ENCODE measurements around the gene RAD51B. TPM values are rescaled to one million over a fixed set of nuclear protein-coding genes. Genes with fewer than 3 reads are reported as not detected.

The RAD51B gene
- total and polyA plus RNA-seq, 9 donors, result 21.6 to 70.1 (median 35.1) TPM

DNA sequence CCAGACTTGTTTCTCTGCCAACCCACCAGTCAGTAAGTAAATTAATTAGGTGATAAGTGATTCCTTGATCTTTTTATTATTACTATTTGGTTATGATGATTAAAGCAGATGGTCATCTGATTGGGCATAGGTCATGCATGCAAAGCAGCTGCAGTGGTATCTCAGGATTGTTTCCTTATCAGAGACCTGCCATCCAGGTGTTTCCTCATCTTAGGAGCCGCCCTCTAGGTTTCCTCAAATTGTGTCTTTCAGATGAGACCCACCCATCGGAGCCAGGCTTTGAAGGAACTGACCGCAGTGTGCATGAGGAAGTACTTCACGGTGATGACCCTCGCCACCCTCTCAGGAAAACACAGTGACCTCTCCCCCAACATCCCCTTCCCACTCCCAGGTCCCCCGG is 910.0 kb downstream of the RAD51B start:
- Histone ChIP-seq H3K36me3 (no peaks in the 10 kb centered on the region), H3K27ac (no peak overlapping the region), H3K9me3 (no peaks in the 10 kb centered on the region), H3K4me1 (ENCODE audit: insufficient read depth) (no peaks in the 10 kb centered on the region), H3K4me3 (no peak overlapping the region), H3K27me3 (no peaks in the 10 kb centered on the region)
- 87 to 93% (median 92%) methylated on average over 6 of the region's 6 CpGs for WGBS, 3 donors
- TF ChIP-seq EP300 (IDR thresholded peaks at IDR 0.05), result no peak
- no peak for TF ChIP-seq POLR2A (IDR thresholded peaks at IDR 0.05)
- TF ChIP-seq, protein P1, sequence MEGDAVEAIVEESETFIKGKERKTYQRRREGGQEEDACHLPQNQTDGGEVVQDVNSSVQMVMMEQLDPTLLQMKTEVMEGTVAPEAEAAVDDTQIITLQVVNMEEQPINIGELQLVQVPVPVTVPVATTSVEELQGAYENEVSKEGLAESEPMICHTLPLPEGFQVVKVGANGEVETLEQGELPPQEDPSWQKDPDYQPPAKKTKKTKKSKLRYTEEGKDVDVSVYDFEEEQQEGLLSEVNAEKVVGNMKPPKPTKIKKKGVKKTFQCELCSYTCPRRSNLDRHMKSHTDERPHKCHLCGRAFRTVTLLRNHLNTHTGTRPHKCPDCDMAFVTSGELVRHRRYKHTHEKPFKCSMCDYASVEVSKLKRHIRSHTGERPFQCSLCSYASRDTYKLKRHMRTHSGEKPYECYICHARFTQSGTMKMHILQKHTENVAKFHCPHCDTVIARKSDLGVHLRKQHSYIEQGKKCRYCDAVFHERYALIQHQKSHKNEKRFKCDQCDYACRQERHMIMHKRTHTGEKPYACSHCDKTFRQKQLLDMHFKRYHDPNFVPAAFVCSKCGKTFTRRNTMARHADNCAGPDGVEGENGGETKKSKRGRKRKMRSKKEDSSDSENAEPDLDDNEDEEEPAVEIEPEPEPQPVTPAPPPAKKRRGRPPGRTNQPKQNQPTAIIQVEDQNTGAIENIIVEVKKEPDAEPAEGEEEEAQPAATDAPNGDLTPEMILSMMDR (IDR thresholded peaks at IDR 0.05), result no peak
- intact Hi-C loops (cut with DNase I), result no loop called here
- no peak for DNase-seq

DNA sequence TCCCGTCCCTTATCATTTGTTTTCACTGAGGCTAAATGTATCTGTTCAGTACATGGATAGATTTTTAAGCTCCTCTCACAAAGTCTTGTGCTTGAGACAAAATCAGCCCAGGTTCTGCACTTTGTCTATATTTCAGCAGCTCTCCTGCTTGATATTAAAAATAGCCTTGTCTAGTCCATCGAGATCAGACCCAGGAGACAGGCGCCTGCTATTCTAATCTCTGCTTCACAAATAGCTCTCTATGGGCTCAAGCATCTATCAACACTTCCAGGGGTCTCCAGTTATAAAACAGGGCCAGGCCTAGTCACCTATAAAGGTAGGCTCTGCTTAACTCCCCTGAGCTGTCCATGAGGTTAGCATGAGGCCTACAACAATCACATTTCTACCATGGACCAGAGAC is 910.8 kb downstream of the RAD51B start:
- Histone ChIP-seq H3K27ac (no peak overlapping the region), H3K4me1 (ENCODE audit: insufficient read depth) (peaks cover 2% of the 10 kb centered on the region), H3K36me3 (no peaks in the 10 kb centered on the region), H3K4me3 (no peak overlapping the region), H3K27me3 (no peaks in the 10 kb centered on the region), H3K9me3 (no peaks in the 10 kb centered on the region)
- WGBS, 3 donors, result 81 to 93% (median 86%) methylated on average over 3 of the region's 3 CpGs
- no peak for DNase-seq
- no peak for TF ChIP-seq EP300 (IDR thresholded peaks at IDR 0.05)
- TF ChIP-seq, protein P1 (IDR thresholded peaks at IDR 0.05), result no peak
- TF ChIP-seq POLR2A (IDR thresholded peaks at IDR 0.05), result no peak
- intact Hi-C loops (cut with DNase I), result no loop called here

DNA sequence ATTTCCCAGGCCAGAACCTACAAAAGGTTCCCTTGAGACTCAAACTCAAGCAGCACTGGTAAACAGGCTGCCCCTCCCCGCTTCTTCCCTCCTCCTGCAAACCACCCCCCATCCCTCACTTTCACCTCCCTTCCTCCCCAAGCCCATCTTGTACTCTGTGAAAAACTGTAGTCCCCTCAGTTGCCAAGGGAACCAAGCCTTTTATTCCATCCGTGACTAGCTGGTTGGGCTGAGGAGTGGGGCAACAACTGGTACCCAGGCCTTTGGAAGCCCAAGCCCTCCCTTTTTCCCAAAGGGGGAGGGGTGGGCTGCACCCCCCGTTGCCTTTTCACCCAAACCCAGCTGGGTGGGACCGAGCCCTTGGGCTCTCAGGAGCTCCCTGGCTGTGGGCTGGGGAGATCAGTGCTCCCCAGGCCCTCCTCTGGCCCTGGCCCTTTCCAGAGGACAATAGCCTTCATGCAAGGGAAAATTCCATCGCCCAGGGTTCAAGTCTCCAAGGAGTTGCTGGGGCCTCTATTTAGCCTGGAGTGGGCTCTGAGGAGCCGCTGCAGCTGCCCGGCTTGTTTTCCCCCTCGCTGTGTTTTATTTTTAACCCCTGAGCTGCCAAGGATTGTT is 911.3 kb downstream of the RAD51B start:
- no peak for TF ChIP-seq POLR2A (IDR thresholded peaks at IDR 0.05)
- no peaks in the 10 kb centered on the region for H3K27me3 ChIP-seq
- no peaks in the 10 kb centered on the region for H3K36me3 ChIP-seq
- H3K4me3 ChIP-seq, result no peak overlapping the region
- WGBS, 3 donors, result 41 to 50% (median 48%) methylated on average over 8 of the region's 8 CpGs
- DNase-seq, result no peak
- H3K4me1 ChIP-seq (ENCODE audit: insufficient read depth), result peaks cover 5% of the 10 kb centered on the region
- intact Hi-C loops (cut with DNase I), result no loop called here
- no peak overlapping the region for H3K27ac ChIP-seq
- H3K9me3 ChIP-seq, result no peaks in the 10 kb centered on the region

DNA sequence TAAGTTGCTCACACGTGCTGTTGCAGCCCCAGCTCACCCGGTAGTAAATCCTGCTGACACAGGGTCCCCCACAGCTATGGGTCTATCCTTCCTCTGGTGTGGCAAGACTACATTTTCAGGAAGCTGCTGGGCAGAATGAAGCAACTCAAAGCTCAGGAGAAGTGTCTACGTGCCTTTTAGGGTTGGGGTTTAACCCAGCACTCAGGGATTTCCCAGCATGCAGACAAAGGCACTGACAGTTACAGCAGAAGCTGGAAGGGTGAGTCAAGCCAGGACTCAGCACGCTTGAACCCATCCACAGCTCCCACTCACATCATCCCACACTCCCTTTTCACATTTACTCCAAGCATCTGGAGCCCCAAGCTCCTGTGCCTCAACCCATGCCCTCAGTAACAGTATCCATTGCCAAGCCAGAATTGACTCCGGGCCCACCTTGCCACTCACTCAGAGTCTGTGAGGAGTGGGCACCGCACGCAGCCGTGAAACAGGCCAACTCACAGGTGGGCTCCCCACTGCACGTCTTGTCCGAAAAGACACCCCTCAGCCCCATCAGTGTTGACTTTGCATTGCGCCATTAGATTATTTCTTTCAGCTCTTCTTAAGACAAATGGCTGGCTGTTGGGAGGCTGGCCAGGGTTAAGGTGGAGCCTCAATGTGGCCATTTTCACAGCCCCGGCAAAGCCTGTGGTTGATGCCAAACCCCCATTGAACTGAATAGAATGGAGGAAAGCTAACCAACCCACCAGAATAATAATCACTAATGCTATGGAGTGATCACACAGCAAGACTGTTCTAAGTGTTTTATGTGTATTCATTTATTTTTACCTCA is 913.7 kb downstream of the RAD51B start:
- TF ChIP-seq, protein P1 (IDR thresholded peaks at IDR 0.05), result no peak
- TF ChIP-seq POLR2A (IDR thresholded peaks at IDR 0.05) (no peak), EP300 (IDR thresholded peaks at IDR 0.05) (no peak)
- no peaks in the 10 kb centered on the region for H3K9me3 ChIP-seq
- no peak overlapping the region for H3K27ac ChIP-seq
- peaks cover 18% of the 10 kb centered on the region for H3K4me1 ChIP-seq (ENCODE audit: insufficient read depth)
- no peaks in the 10 kb centered on the region for H3K36me3 ChIP-seq
- no peaks in the 10 kb centered on the region for H3K27me3 ChIP-seq
- intact Hi-C loops (cut with DNase I), result no loop called here
- H3K4me3 ChIP-seq, result no peak overlapping the region
- no peak for DNase-seq
- 89 to 93% (median 92%) methylated on average over 12 of the region's 12 CpGs for WGBS, 3 donors

DNA sequence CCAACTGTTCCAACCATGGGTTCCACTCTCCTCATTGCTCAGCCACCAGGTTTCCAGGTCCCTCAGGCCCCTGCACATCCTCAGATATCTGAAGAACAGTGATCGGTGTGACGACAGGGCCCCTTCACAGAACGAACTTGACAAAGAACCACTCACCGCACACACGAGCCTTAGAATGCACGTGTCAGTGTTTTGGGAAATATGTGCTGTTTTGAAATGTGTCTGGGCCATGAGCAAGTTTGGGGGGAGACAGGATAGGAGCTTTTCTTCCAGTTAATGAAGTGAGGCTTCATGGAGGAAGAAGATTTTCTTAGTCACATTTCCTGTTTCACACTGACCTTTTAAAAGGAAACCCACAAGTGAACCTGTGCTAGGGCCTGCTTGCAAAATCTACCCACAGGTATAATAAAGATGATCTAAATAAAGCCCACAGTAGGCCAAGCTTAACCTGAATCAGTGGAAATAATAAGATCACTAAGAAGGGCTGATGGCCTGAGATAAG is 914.7 kb downstream of the RAD51B start:
- H3K4me1 ChIP-seq (ENCODE audit: insufficient read depth), result peaks cover 20% of the 10 kb centered on the region
- no peak for DNase-seq
- no peak overlapping the region for H3K27ac ChIP-seq
- H3K9me3 ChIP-seq, result no peaks in the 10 kb centered on the region
- no peak overlapping the region for H3K4me3 ChIP-seq
- H3K27me3 ChIP-seq, result no peaks in the 10 kb centered on the region
- intact Hi-C loops (cut with DNase I), result no loop called here
- 89 to 95% (median 94%) methylated on average over 6 of the region's 6 CpGs for WGBS, 3 donors
- no peak for TF ChIP-seq EP300 (IDR thresholded peaks at IDR 0.05)
- TF ChIP-seq, protein P1 (IDR thresholded peaks at IDR 0.05), result no peak
- no peak for TF ChIP-seq POLR2A (IDR thresholded peaks at IDR 0.05)
- no peaks in the 10 kb centered on the region for H3K36me3 ChIP-seq

All from ovary (tissue), 9 donors.